Coronary artery (tissue), 2 donors: Measurements from ENCODE around the gene RAB43.

ENCODE experiments used
- DNase-seq: peaks from one replicate; pipeline ENCODE4 v3.0.0-alpha.2; 2017; ENCODE audit warnings: low spot score
- H3K27ac ChIP-seq, 2 donors: fragments of 200-600 bp; sonication (generic); one replicate each; pipeline ENCODE4 v1.5.1; 2016 to 2019
- H3K4me3 ChIP-seq: fragments of 200-600 bp; sonication (generic); 2 replicates; pipeline ENCODE4 v1.5.1; 2016; ENCODE audit warnings: mild to moderate bottlenecking, moderate library complexity
- TF ChIP-seq, protein P1 (sequence below): fragments of 200-600 bp; sonication (generic); IDR thresholded peaks from one replicate; pipeline ENCODE4 v1.5.1; 2019; ENCODE audit warnings: antibody characterized with exemption

The RAB43 gene

GRCh38 chr3:129085818-129086217 is 35.8 kb downstream of the RAB43 start:
- TF ChIP-seq, protein P1, sequence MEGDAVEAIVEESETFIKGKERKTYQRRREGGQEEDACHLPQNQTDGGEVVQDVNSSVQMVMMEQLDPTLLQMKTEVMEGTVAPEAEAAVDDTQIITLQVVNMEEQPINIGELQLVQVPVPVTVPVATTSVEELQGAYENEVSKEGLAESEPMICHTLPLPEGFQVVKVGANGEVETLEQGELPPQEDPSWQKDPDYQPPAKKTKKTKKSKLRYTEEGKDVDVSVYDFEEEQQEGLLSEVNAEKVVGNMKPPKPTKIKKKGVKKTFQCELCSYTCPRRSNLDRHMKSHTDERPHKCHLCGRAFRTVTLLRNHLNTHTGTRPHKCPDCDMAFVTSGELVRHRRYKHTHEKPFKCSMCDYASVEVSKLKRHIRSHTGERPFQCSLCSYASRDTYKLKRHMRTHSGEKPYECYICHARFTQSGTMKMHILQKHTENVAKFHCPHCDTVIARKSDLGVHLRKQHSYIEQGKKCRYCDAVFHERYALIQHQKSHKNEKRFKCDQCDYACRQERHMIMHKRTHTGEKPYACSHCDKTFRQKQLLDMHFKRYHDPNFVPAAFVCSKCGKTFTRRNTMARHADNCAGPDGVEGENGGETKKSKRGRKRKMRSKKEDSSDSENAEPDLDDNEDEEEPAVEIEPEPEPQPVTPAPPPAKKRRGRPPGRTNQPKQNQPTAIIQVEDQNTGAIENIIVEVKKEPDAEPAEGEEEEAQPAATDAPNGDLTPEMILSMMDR, result no peak
- peak overlapping the region in 1 of 2 donors; percentile 96 for H3K27ac ChIP-seq
- H3K4me3 ChIP-seq, result no peak overlapping the region
- DNase-seq, result no peak

GRCh38 chr3:129085165-129085715 is 36.4 kb downstream of the RAB43 start:
- TF ChIP-seq, protein P1, result no peak
- Histone ChIP-seq H3K4me3 (no peak overlapping the region), H3K27ac (peak overlapping the region in 1 of 2 donors; percentile 96)
- no peak for DNase-seq

DNA sequence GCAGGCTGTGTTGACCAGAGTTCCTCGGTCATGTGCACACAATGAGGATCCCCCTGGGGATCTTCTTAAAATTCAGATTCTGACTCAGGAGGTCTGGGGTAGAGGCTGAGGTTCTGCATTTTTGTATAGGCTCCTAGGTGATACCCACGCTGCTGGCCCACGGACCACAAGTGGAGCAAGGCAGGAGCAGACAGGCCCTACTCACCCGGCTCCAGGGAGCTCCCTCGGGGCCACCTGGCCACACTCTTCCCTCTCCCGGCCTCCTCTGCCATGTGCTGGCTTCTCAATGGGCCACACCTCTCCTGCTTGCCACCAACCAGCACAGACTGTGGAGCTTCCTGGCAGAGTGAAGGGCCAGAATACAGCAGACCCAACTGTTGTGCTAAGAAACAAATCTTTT is 37.1 kb downstream of the RAB43 start:
- no peak for DNase-seq
- TF ChIP-seq, protein P1, result no peak
- no peak overlapping the region for H3K27ac ChIP-seq
- H3K4me3 ChIP-seq, result no peak overlapping the region

DNA sequence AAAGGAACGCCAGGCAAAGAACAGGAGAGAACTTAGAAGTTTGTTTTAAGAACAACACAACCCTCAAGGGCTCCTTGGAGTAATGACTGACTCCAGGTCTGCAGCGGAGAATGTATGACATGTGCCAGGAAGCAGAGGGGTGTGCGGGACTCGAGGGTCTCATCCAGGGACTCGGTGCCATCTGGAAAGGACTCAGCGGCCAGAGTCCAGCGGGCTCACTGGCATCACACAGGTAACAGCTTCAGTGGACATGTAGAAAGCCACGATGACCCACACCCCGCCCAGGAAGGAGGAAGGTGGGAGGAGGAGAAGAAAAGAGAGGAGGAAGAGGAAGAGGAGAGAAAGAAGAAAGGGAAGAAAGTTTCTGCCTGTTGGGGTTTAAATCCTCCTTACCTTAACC is 39.6 kb downstream of the RAB43 start:
- no peak overlapping the region for H3K4me3 ChIP-seq
- TF ChIP-seq, protein P1, result no peak
- no peak for DNase-seq
- H3K27ac ChIP-seq, result no peak overlapping the region

GRCh38 chr3:129081503-129081902 is 40.1 kb downstream of the RAB43 start:
- TF ChIP-seq, protein P1, result no peak
- Histone ChIP-seq H3K27ac (no peak overlapping the region), H3K4me3 (no peak overlapping the region)
- no peak for DNase-seq

GRCh38 chr3:129078510-129078909 is 43.1 kb downstream of the RAB43 start:
- TF ChIP-seq, protein P1, result no peak
- DNase-seq, result no peak
- H3K4me3 ChIP-seq, result no peak overlapping the region
- no peak overlapping the region for H3K27ac ChIP-seq

GRCh38 chr3:129077222-129077621 is 44.4 kb downstream of the RAB43 start:
- Histone ChIP-seq H3K27ac (peak overlapping the region in 1 of 2 donors; percentile 68), H3K4me3 (no peak overlapping the region)
- DNase-seq, result no peak
- TF ChIP-seq, protein P1, result no peak
